Measurements from ENCODE around the gene CGNL1. TPM values are rescaled to one million over a fixed set of nuclear protein-coding genes. Genes with fewer than 3 reads are reported as not detected.

CGNL1 gene
- polyA plus RNA-seq, 1 of the 3 experiments (the other 2 are of a cell fraction): 0.23 TPM

DNA sequence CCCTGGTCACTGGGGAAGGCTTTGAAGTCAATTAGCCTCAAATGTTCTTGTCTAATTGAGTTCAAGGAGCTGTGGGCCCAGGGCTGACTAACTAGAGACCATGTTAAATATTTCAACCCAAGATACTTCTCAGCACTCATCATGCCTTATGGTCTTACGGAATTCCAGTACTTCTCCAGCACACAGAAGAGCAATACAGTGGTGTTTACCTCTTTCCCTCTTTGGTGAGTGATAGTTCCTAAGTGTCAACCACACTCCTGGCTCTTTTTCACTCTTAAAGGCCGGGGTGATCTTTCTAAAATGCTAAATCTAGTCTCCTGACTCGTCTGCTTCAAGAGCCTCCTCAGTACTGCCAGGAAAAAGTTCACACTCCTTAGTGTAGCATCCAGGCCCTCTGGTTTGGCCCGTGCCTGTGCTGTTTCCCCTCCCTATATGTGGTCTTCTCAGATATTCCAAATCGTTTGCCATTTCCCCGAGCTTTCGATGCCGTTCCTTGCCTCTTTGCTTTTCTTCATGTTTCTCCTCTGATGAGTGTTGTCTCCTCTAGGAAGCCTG, 220.1 kb downstream of the CGNL1 start:
- Histone ChIP-seq H3K27ac (ENCODE audit: low read depth in 2 of 2, low read length in 1 of 2) (no peak overlapping the region), H3K4me3 (ENCODE audit: low read depth in 2 of 2, low read length in 1 of 2) (no peak overlapping the region), H2AFZ (ENCODE audit: low read depth) (no peak overlapping the region), H3F3A (replicated peaks; ENCODE audit: insufficient read depth) (no peaks in the 10 kb centered on the region), H3K9me3 (no peaks in the 10 kb centered on the region), H3K9ac (no peak overlapping the region), H3K4me1 (ENCODE audit: control insufficient read depth in 1 of 2, insufficient read depth in 2 of 2, low read depth in 1 of 2, low read length in 1 of 2) (peaks cover 0 to 11% of the 10 kb centered on the region in 2 experiments; a peak in 2 of 4 replicates), H3K36me3 (replicated peaks in 1 of 2; ENCODE audit: control insufficient read depth in 1 of 2, insufficient read depth in 2 of 2, low read length in 1 of 2) (no peaks in the 10 kb centered on the region), H3K4me2 (no peak overlapping the region), H3K27me3 (ENCODE audit: insufficient read depth) (peaks cover 12% of the 10 kb centered on the region; the same call in 1 of the 2 replicates), H3K79me2 (ENCODE audit: insufficient read depth) (no peaks in the 10 kb centered on the region), H3K9me2 (no peaks in the 10 kb centered on the region), H4K20me1 (ENCODE audit: insufficient read depth) (no peaks in the 10 kb centered on the region)
- no peak for TF ChIP-seq RXRA (IDR thresholded peaks at IDR 0.05; ENCODE audit: borderline replicate concordance, low read depth)
- TF ChIP-seq, protein P1, sequence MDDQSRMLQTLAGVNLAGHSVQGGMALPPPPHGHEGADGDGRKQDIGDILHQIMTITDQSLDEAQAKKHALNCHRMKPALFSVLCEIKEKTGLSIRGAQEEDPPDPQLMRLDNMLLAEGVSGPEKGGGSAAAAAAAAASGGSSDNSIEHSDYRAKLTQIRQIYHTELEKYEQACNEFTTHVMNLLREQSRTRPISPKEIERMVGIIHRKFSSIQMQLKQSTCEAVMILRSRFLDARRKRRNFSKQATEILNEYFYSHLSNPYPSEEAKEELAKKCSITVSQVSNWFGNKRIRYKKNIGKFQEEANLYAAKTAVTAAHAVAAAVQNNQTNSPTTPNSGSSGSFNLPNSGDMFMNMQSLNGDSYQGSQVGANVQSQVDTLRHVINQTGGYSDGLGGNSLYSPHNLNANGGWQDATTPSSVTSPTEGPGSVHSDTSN (IDR thresholded peaks at IDR 0.05): no peak
- TF ChIP-seq JUND (IDR thresholded peaks at IDR 0.05): no peak
- no peak for TF ChIP-seq TCF12 (IDR thresholded peaks at IDR 0.05)
- 59% methylated on average over 8 of the region's 8 CpGs for WGBS (ENCODE audit: low lambda C conversion rate)
- ChIA-PET CTCF (interaction anchor here (1.0 to 2.8 kb wide), 2 partner anchors 36 to 474 kb away, joined by 3 to 14 read pairs; no protein-coding TSS in a partner anchor), POLR2A (no interaction called here)
- DNase-seq: no peak

DNA sequence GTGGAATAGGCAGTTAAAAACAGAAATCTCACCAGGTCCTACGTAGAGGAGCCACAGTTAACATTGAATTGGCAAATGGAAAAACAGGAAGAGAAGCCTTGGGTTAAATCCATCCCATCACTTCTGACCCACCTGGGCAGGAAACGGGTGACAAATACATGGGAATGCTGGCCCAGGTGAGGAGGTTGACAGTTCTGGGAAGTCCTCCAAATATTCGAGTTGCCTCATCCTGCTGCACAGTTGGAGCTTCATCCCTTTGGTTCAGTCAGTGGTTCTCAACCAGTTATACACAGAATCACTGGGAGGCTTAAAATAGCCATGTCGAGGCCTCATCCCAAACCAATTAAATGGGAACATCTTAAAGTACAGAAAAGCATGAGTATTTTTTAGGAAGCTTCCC, 220.7 kb downstream of the CGNL1 start:
- H3K9ac ChIP-seq: no peak overlapping the region
- H3K27ac ChIP-seq (ENCODE audit: low read depth in 2 of 2, low read length in 1 of 2): no peak overlapping the region
- H3F3A ChIP-seq (replicated peaks; ENCODE audit: insufficient read depth): no peaks in the 10 kb centered on the region
- H3K4me1 ChIP-seq (ENCODE audit: control insufficient read depth in 1 of 2, insufficient read depth in 2 of 2, low read depth in 1 of 2, low read length in 1 of 2): peaks cover 0 to 9% of the 10 kb centered on the region in 2 experiments; a peak in 2 of 4 replicates
- no peak for DNase-seq
- H3K9me3 ChIP-seq: no peaks in the 10 kb centered on the region
- H2AFZ ChIP-seq (ENCODE audit: low read depth): no peak overlapping the region
- ChIA-PET CTCF (no interaction called here), POLR2A (no interaction called here)
- H3K27me3 ChIP-seq (ENCODE audit: insufficient read depth): peaks cover 15% of the 10 kb centered on the region; the same call in 1 of the 2 replicates
- TF ChIP-seq YY1 (IDR thresholded peaks at IDR 0.05; ENCODE audit: low read depth) (no peak), EP300 (IDR thresholded peaks at IDR 0.05; ENCODE audit: borderline replicate concordance in 1 of 2, low read depth in 1 of 2, low read length in 1 of 2) (no peak), NRF1 (IDR thresholded peaks at IDR 0.05; ENCODE audit: low read depth, low read length) (no peak), FOXM1 (IDR thresholded peaks at IDR 0.05; ENCODE audit: low read depth) (no peak), POLR2AphosphoS5 (IDR thresholded peaks at IDR 0.05; ENCODE audit: low read depth, low read length) (no peak), SIN3A (IDR thresholded peaks at IDR 0.05; ENCODE audit: borderline replicate concordance, low read depth, low read length) (no peak), ELF1 (IDR thresholded peaks at IDR 0.05) (no peak), FOSL2 (IDR thresholded peaks at IDR 0.05; ENCODE audit: borderline replicate concordance, low read depth) (no peak), JUND (IDR thresholded peaks at IDR 0.05) (no peak), GABPA (IDR thresholded peaks at IDR 0.05; ENCODE audit: low read depth) (no peak)
- TF ChIP-seq, protein P2, sequence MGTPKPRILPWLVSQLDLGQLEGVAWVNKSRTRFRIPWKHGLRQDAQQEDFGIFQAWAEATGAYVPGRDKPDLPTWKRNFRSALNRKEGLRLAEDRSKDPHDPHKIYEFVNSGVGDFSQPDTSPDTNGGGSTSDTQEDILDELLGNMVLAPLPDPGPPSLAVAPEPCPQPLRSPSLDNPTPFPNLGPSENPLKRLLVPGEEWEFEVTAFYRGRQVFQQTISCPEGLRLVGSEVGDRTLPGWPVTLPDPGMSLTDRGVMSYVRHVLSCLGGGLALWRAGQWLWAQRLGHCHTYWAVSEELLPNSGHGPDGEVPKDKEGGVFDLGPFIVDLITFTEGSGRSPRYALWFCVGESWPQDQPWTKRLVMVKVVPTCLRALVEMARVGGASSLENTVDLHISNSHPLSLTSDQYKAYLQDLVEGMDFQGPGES (IDR thresholded peaks at IDR 0.05; ENCODE audit: low read depth, low read length): no peak
- TF ChIP-seq, protein P3, sequence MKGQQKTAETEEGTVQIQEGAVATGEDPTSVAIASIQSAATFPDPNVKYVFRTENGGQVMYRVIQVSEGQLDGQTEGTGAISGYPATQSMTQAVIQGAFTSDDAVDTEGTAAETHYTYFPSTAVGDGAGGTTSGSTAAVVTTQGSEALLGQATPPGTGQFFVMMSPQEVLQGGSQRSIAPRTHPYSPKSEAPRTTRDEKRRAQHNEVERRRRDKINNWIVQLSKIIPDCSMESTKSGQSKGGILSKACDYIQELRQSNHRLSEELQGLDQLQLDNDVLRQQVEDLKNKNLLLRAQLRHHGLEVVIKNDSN (IDR thresholded peaks at IDR 0.05; ENCODE audit: borderline replicate concordance, low read depth): no peak
- H3K4me3 ChIP-seq (ENCODE audit: low read depth in 2 of 2, low read length in 1 of 2): no peak overlapping the region
- no peaks in the 10 kb centered on the region for H3K9me2 ChIP-seq
- no peaks in the 10 kb centered on the region for H3K36me3 ChIP-seq (replicated peaks in 1 of 2; ENCODE audit: control insufficient read depth in 1 of 2, insufficient read depth in 2 of 2, low read length in 1 of 2)
- H3K4me2 ChIP-seq: no peak overlapping the region
- H3K79me2 ChIP-seq (ENCODE audit: insufficient read depth): no peaks in the 10 kb centered on the region
- WGBS (ENCODE audit: low lambda C conversion rate): 33% methylated on average over 4 of the region's 4 CpGs
- no peaks in the 10 kb centered on the region for H4K20me1 ChIP-seq (ENCODE audit: insufficient read depth)
